HG02759 (cell line): ENCODE data around the gene TXNDC11.

Experiments used
- ATAC-seq: cut with Tn5 transposase; IDR thresholded peaks from one replicate; pipeline ENCODE4 v1.9.1; 2021; ENCODE audit warnings: mild to moderate bottlenecking, moderate library complexity; ENCODE audit not compliant: unreplicated experiment

The TXNDC11 gene

DNA sequence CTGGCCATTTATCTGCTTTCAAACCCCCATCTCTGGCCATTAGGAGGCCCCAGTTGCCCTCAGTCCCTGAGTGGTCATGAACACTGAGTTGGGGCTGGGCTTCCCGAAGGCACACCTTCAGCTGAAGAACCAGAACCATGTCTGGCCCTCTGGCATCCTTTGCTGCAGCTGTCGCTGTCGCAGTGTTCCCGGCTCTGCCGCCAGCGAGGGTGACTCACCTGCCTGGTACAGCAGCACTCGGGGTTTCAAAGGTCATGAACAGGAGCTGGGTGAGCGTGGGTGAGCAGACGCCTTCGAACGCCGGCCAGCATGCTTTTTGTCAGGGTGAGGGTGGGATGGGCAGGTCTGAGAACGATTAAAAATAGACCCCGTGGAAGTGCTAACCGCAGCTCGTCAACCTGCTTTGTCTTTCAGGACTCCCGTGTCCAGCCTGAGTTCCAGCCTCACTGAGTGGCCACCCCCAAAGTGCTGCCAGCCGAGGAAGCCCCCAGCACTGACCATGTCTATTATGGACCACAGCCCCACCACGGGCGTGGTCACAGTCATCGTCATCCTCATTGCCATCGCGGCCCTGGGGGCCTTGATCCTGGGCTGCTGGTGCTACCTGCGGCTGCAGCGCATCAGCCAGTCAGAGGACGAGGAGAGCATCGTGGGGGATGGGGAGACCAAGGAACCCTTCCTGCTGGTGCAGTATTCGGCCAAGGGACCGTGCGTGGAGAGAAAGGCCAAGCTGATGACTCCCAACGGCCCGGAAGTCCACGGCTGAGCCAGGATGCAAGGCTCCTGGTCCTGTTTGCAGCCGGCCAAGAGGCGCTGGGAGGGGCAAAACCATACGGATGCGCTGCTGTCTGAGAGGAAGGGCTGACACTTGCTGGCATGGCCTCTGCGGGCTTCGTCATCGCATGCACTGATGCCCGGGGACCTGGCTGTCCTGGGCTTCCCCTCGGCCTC is 66.8 kb downstream of the TXNDC11 start:
- ATAC-seq, result no peak

DNA sequence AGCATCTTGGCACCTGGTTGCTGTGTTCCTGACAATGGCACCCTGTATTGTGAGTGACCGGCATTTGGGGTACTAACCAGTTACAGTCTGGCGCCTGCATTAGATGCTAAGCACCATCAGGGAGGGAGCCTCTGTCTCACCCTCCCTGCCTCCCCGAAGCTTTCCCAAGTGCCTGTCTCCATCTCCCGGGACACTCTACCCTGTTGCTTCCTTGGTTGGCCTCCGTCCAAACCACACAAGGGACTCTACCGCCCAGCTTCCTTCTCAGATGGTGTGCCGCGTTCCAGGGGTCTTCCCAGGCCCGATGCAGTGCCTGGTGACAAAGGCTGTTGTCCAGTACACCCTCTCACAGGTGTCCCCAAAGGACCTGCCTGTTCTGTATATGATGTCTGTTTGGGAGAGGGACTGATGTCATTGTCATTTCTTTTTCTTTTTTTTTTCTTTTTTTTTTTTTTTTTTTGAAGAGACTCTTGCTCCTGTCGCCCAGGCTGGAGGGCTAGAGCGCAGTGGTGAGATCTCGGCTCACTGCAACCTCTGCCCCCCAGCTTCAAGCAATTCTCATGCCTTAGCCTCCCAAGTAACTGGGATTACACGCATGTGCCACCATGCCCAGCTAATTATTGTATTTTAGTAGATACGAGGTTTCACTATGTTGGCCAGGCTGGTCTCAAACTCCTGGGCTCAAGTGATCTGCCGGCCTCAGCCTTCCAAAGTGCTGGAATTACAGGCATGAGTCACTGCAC is 67.7 kb downstream of the TXNDC11 start:
- ATAC-seq, result no peak

DNA sequence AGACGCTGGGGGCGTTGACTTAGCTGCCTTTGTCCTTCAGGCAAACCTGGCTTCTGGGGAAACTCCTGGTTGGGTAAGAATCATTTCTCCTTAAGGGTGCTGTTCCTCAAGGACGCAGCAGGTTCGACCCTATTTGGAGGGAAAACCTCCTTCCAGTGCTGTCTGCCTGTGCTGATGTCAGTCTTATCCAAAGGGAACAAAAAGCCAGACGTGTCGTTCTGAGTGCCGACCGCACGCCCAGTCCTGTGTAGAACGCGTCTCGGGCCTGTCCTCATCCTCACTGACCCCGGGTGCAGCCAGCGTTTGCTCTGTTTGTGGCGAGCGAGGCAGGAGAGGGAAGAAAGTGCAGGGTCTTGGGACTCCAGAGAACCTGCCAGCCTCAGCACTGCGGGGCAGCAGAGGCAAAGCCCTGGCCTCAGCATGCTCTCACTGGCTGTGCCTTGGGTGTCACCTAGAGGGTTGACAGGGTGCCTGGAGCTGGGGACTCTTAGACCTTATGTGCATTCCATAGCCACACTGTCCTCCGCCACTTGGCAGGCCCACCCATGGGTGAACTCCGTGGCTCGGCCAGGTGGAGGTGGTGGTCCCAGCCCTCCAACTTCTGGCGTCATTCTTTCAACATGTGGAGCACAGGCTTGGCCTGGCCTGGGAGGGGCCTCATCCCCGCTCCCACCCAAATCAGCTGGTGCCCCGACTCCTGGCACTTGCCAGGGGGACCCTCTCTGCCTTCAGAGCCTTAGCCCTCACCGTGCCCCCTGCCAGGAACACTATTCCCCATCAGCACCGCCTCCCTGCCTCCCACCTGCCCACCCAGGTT is 68.4 kb downstream of the TXNDC11 start:
- no peak for ATAC-seq

DNA sequence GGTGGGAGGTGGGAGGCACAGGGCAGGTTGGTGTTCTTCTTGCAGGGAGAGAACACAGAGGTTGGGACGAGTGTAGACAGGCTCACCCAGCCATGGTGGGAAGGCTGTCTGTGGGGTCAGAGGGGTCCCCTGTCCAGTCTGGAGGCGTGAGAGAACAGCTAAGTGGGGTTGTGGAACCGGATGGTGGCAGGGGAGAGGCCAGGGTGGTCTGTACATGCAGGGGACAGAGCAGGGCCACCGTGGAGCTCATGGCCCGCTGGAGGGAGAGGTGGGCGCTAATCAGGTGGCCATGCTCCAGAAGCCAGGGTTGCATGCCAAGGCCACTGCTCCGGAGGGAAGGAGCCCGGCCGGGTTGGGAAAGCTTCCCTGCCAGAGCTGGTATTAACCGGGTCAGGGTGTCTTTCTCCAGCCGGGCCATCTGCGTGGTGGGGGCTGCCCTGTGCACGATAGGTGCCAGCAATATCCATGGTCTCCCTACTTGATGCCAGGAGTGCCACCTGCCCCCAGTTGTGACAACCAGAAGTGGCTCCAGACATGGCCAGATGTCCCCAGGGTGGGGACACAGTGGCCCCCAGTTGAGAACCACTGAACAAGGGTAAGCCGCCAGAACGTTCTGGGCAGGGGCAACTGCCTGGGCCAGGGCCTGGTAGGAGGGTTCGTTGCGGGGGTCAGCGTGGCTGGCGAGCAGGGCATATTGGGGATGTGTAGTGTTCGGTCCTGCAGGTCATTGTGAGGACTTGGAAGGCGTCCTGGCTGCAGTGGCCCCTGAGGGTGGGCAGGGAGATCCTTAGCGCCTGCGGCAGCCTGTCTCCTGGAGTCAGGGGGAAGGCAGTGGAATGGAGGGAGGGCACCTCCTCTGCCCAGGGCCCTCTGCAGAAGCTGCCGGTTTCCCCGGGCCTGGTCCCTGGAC is 69.3 kb downstream of the TXNDC11 start:
- ATAC-seq, result no peak

DNA sequence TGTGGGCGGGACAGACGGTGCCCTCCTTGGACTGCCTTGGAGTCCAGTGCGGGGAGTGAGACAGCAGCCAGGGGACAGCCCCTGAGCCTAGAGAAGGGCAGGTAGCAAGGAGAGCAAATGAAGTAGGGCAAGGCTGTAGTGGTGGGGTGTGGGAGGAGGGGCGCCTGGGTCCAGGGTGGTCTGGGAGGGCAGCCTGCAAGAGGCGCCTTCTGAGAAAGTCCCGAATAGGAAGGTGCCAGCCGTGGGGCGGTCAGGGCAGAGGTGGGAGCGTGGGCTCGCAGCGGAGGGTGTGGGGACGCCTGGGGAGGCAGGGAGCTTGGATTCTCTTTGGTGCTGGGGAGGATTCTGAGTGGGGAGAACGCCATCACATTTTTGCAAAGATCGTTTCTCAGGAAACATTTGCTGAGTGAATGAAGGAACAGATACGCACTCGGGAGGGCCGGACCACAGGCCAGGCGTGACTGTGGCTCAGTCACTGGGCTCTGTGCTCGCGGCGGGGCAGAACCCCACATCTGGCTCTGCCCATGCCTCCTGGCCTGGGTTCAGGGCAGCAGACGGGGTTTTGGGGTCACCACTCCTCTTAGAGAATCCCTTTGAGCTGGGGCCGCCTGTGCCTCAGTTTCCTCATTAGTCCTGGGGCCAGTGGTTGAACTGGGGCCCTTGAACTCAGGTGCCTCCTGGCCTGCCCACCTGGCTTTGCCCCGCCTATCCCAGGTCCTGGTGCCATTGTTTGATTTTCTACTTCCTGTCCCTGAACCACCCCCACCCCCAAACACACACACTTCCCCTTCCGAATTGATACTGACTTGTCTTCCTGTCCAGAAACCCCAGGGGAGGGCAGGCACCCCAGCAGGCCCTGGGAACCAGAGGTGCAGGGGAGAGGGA is 70.2 kb downstream of the TXNDC11 start:
- no peak for ATAC-seq

DNA sequence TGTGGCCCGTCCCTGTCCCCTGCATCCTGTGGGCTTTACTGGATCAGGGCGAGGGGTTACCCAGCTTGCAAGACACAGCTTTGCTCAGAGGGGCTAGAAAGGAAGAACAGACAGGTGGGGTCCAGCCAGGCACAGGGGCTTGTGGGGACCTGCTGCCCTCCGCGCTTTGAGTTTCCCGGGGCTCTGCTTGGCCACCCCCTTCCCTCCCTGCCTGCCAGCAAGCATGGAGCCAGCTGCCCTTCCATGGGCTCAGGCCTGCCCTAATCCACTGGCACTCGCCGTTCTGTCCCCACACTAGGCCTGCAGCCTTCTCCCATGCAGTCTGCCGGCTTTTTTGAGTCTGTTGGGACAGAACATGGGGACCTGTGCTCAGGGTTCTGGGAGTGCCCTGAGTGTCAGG is 71.0 kb downstream of the TXNDC11 start:
- ATAC-seq, result no peak

DNA sequence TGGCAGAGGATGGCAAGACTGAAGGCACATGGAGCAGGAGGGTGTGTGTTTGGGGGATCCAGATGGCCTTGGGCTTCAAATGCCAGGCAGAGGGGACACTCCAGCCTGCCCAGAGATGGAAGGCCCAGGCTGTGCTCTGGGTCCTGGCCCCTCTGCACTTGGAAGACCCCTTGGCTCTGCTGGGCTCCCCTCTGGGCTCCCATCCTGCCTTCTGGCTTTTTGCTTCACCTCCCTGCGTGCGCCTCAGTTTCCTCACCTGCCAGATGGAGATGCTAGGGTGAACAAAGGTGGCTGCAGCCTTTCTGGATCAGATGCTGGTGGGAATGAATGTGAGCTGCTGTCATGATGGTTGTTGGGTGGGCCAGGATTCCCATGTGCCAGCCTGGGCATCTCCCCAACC is 71.4 kb downstream of the TXNDC11 start:
- no peak for ATAC-seq

DNA sequence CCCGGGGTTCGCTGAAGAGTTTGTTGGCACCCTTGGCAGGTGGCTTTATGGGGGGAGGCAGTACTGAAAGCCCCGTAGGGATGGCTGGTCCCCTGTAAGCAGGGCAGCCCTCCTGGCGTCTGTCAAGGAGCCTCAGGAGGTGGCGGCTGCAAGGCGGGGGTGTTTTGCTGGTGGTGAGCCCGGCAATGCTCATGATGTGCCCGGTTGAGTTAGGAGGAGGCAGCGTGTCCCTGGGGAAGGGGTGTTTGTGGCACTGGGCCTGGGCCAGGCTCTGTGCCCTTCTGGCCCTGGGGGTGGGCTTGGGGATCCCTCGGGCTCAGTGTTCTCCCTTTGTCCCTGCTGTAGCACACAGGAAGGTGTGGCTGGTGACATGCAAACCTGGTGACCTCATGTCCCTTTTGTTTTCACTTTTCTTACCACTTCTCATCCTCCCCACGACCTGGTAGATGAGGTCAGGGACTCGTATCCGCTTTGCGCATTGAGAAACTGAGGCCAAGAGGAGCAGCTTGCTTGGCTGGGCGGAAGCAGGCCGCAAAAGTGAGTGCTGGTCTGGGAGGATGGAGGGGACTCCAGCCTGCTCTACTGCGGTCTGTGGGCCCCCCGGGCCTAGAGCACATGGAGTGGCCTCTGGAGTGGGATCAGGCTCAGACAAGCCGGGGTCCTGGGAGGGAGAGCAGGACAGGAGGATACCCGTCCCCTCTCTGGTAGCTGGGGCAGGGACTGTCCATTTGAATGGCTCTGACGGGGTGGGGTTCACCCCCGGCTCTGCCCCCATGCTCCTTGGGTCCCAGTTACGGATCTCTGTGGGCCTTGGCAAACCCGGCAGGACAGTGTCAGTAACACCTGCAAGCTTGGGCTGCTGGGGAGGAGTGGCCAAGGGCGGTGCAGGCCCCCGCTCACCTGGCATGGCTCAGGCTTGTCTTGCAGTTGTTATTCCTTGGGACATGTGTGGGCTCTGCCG is 72.2 kb downstream of the TXNDC11 start:
- peak; percentile 34 for ATAC-seq

DNA sequence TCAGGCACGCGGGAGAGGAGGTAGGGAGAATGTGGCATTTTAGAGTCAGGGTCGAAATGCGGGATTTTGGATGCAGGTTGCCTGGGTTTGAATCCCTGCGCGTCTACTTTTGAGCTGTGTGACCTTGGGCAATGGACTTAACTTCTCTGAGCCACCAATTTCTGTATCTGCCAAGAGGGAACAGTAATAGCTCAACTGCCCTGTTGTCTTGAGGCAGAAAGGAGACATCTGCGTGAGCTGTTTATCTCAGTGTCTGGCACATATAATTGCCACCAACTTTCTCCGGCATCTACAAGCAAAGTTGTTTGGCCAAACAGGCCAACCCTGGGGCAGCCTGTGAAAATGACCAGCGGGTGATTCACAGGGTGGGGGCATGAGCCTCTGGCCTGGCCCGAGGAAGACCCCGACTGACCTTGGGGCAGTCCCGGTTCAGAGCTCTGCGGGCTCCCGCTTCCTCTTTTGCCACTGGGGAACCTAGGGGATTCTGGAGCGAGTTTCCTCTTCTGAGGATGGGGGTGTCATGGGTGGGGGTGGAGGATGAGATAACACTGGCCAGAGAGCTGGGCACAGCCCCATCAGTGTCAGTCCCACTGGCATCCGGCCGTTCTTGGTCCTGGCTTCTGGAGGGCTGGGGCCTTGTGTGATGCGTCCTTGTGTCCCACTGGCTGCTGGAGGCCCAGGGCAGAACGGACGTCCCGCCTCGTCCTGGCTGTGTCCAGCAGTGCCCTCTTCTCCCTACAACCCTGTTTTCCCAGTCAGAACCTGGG is 73.1 kb downstream of the TXNDC11 start:
- ATAC-seq, result no peak

DNA sequence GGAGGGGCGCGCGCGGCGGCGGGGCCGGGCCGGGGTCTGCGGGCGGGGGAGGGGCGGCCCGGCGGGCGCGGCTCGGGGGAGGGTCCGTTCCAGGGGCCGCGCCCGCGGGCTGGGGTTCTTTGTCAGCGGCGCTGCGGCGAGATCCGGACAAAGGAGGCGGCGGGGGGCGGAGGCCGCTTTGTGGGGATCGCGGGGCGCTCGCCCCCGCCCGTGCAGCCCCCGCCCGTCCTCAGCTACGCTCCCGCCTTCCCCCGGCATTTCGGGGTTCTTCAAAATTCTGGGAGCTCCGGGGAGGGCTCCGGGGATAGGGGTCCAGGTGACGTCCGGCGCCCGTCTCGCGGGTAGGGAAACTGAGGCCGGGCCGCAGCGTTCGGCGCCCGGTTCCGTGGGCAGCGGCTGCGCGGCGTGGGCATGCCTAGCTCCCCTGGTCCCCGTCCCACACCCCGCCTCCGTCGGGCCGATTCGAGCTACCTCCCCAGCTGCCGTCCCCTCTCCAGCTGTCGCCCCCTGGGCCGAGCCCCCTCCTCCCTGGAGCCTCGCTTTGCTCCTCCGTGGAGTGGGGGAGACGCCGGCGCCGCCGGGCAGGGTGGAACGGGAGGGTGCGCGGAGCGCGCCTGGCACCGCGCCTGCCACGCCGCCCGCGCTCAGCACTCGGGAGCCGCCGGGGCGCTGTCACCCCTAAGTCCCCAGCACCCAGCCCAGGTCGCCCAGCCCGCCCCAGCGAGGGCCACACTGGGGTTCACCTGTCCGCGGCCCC is 73.9 kb downstream of the TXNDC11 start:
- peak; percentile 2 for ATAC-seq

DNA sequence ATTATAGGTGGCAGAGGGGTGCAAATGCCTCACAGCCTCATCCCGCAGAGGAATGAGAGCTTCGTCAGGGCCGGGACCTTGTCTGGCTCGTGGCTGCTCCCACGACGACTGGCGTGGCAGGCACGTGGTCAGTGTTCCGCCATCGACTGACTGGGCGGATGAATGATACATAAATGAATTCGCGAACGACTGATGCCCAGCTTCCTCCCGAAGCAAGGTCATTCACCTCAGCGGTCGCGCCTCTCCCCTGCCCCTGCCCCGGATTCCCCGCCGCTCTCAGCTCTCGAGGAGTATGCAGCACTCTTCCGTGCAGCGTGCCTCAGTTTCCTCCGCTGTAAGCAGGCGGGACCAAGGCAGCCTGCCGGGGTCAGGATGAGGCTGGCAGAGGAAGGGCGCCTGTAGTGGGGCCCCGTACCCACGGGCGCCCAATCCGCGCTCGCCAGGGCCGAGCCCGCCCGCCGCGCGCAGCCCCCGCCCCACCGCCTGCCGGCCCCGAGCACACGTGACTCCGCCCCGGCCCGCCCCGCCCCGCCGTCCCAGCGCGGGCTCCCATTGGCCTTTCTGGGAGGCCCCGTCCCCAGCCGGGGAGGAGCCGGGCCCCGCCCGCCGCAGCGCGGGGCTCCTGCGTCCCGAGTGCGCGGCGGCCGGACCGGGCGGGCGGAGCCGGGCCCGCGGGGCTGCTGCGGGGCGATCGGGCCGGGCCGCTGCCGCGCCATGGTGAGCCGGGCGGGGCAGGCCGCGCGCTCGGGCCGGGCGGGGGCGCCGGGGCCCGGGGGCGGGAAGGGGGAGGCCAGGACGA is 74.6 kb downstream of the TXNDC11 start, which contains the start of gene SNN:
Gene SNN, plus strand, starts transcription at position 632 of the 799 bp plus-strand sequence. CDS start 7,605 bp downstream, outside the sequence.
- peak; percentile 74 for ATAC-seq

DNA sequence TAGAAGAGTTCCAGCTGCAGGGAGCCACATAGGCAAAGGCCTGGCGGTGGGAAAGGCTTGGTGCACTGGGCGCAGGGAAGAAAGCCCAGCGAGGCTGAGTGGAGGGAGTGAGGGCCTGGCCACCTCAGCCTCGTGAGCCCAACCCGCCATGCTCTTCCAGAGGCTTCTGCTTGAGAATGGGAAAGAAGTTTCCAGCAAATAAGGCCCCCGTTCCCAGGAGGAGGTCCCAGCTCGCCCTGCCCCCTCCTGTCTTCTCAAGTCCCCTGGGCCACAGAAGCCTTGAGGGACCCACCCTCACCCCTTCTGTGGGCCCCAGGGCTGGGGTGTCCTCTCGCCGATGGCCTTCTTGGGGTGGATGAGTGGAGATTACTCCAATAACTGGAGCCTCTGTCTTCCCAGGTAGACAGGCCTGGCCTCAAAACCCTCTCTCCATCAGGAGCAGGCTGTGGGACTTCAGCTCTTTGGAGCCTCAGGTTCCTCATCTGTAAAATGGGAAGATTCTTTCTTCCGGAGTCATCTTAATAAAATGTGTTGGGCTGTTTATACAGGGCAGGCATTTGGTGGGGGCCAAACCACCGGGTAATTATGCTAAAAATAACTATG is 75.3 kb downstream of the TXNDC11 start:
- no peak for ATAC-seq

DNA sequence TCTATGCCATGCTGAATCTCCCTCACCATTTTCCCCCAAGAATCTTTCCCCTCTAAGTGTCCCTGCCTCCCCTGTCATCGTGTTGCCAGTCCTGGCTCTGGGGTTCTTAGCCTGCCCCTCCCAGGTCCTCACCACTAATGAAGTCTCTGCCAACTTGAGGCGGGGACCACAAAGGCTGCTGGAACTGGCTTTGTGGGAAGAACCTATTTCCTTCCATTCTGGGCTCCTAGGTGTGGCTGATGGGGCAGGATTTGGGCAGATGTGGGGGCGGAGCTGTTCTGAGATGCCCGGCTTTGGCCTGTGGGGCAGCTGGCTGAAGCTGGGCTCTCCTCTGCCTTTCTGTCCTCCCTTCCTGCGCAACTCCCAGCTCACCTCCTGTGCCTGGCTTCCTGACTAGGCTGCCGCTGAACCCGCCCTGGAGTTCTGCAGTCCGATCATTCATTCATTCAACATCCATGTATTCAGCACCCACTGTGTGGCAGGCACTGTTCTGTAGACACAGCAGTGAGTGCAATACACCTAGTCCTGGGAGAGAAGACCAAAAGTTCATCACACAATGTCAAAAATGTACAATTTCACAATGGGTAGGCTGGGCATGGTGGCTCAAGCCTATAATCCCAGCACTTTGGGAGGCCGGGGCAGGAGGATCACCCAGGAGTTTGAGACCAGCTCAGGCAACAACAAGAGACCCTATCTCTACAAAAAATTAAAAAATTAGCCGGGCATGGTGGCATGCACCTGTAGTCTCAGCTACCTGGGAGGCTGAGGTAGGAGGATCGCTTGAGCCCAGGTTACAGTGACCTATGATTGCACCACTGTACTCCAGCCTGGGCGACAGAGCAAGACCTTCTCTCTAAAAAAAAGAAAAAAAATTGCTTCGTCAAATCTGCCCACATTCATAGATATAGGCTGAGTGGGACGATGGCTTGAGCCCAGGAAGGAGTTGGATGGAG is 76.3 kb downstream of the TXNDC11 start:
- ATAC-seq, result no peak

DNA sequence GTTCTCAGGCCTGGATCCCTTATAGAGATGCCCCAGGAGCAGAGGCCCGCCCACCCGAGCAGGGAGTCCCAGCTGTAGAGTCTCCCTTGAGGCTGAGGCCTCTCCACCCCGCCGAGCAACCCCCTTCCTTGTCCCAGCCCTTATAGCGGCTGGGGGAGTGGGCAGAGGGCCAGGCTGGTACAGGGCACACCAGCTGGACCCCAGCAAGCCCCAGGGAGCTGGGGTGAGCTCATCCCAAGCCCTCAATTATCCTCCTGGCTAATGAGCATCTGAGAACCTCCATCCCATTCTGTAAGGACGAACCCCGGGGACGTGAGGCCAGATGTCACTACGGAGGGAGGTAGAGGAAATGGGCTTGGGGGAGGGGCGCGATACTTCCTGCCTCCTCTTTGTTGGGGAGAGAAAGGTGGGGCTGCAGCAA is 77.6 kb downstream of the TXNDC11 start:
- no peak for ATAC-seq
